IPS-18a (cell line): ENCODE data around the gene DLG2.
"Not testable (repeated sequence)": the region's sequence is repeated elsewhere in the genome, so short reads cannot be mapped to it uniquely, and the experiment has no call there.

Experiments
- H3K27ac ChIP-seq: one replicate; pipeline ENCODE4 v1.5.1; 2013; ENCODE audit warnings: low read length
- H3K27me3 ChIP-seq: one replicate; pipeline ENCODE4 v1.6.1; 2013; ENCODE audit warnings: mild to moderate bottlenecking, low read length; ENCODE audit not compliant: control insufficient read depth, insufficient read depth
- H3K36me3 ChIP-seq: one replicate; pipeline ENCODE4 v1.6.1; 2013; ENCODE audit warnings: low read depth, low read length; ENCODE audit not compliant: control insufficient read depth
- H3K4me1 ChIP-seq: one replicate; pipeline ENCODE4 v1.6.1; 2013; ENCODE audit warnings: low read depth, low read length; ENCODE audit not compliant: control insufficient read depth
- H3K4me3 ChIP-seq: one replicate; pipeline ENCODE4 v1.5.1; 2013; ENCODE audit warnings: low read length
- H3K9ac ChIP-seq: one replicate; pipeline ENCODE4 v1.6.1; 2013; ENCODE audit warnings: mild to moderate bottlenecking, low read length, moderate library complexity
- H3K9me3 ChIP-seq: one replicate; pipeline ENCODE4 v1.6.1; 2013; ENCODE audit warnings: low read depth, low read length; ENCODE audit not compliant: control insufficient read depth

DLG2 gene

DNA sequence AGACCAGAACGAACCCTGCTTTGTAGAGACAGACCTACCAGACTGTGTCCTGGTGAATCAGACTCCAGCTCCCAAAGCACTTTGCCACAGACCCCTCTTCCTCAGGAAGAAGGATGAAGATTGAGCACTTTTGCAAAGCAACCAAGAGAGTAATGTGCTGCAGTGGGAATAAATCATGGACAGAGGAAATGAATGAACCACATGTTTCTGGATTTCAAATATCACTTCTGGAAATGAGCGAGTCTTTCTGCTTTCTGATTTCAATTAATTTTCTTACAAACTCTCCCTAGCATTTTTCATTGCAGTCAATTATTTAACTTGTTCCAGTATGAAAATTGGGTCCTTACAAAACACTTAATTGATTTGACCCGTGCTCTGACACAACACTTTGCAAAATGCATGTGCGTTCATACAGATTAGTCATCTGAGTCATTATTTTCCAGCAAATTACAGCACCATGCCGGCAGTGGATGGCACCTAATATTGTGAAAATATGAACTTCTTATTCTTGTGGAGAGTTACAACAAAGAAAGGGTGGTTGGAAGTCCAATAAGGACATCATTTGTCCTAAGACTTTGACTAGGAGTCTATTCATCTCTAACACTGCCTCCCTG, 2025.1 kb downstream of the DLG2 start:
- no peaks in the 10 kb centered on the region for H3K36me3 ChIP-seq
- H3K27me3 ChIP-seq, result no peaks in the 10 kb centered on the region
- no peak overlapping the region for H3K9ac ChIP-seq
- H3K9me3 ChIP-seq, result no peaks in the 10 kb centered on the region
- no peak overlapping the region for H3K27ac ChIP-seq
- H3K4me1 ChIP-seq, result no peaks in the 10 kb centered on the region
- no peak overlapping the region for H3K4me3 ChIP-seq

DNA sequence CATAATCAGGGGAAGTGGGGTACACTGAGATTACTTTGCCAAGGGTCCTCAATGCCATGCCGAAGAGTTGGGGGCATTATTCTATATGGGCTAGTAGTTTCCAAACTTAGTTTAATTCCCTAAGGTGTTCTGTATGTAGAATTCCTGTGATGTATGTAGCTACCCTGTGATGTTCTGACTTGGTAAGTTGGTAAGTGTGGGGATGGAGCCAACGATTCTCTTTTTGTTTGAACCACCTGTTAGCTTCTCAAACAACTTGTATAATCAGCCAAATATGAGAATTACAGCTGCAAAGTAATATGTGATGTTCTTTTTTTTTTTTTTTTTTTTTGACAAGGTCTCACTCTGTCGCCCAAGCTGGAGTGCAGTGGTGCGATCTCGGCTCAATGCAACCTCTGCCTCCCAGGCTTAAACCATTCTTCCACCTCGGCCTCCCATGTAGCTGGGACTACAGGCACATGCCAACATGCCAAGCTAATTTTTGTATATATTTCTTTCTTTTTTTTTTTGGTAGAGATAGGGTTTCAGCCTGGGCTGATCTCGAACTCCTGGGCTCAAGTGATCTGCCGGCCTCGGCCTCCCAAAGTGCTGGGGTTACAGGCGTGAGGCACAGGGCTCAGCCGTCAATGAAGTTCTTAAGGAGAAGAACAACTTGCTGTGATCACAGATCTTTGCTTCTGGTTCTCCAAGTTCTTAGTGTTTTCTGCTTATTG, 2025.8 kb downstream of the DLG2 start:
- Histone ChIP-seq H3K27me3 (no peaks in the 10 kb centered on the region), H3K4me1 (no peaks in the 10 kb centered on the region), H3K4me3 (no peak overlapping the region), H3K27ac (no peak overlapping the region), H3K9me3 (no peaks in the 10 kb centered on the region), H3K36me3 (no peaks in the 10 kb centered on the region), H3K9ac (no peak overlapping the region)

DNA sequence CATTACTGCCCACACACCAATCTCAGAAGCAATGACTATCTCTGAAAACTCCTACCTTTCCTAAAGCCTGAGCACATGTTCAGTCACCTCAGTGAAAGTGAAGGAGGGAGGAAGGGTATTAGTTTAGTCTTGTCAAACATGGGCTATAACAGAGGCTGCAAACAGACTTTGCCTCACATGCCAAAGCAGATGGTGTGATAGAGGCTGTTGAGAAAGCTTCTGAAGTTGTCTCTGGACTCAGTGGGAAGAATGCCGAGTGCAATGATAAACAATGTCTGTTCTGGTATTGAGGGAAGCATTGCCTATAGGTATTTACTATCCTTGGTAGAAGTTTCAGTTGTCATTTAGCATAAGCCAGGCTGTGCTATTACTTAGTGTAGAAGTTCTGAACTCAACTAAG, 2026.5 kb downstream of the DLG2 start:
- no peaks in the 10 kb centered on the region for H3K27me3 ChIP-seq
- no peaks in the 10 kb centered on the region for H3K4me1 ChIP-seq
- H3K9me3 ChIP-seq, result no peaks in the 10 kb centered on the region
- H3K9ac ChIP-seq, result no peak overlapping the region
- H3K36me3 ChIP-seq, result no peaks in the 10 kb centered on the region
- H3K4me3 ChIP-seq, result no peak overlapping the region
- no peak overlapping the region for H3K27ac ChIP-seq

DNA sequence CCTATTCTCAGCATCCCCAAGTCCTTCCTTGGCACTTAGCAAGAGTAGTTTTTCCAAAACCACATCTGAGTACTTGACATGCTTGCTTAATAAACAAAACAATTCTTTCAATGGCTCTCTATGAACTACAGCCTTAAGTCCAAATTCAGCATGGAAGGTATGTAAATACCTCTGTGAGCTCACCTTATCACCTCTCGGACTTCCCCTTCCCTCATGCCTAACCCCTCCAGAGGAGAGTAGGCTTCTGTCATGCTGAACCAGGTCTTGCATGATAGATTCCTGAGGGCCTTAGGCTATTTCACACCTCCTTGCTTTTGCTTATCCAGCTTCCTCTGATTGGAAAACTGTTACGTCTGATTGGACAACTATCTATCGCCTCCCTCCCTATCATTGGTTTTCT, 2028.1 kb downstream of the DLG2 start:
- no peaks in the 10 kb centered on the region for H3K27me3 ChIP-seq
- H3K9ac ChIP-seq, result no peak overlapping the region
- no peaks in the 10 kb centered on the region for H3K4me1 ChIP-seq
- H3K9me3 ChIP-seq, result no peaks in the 10 kb centered on the region
- no peaks in the 10 kb centered on the region for H3K36me3 ChIP-seq
- H3K4me3 ChIP-seq, result no peak overlapping the region
- no peak overlapping the region for H3K27ac ChIP-seq

DNA sequence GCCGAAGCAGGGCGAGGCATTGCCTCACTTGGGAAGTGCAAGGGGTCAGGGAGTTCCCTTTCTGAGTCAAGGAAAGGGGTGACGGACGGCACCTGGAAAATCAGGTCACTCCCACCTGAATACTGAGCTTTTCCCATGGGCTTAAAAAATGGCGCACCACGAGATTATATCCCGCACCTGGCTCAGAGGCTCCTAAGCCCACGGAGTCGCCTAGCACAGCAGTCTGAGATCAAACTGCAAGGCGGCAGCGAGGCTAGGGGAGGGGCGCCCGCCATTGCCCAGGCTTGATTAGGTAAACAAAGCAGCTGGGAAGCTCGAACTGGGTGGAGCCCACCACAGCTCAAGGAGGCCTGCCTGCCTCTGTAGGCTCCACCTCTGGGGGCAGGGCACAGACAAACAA, 2039.3 kb downstream of the DLG2 start:
- not testable (repeated sequence) for H3K4me1 ChIP-seq, H3K27me3 ChIP-seq, H3K36me3 ChIP-seq, H3K27ac ChIP-seq, H3K9me3 ChIP-seq
- peak overlapping the region; percentile 61 for H3K4me3 ChIP-seq
- H3K9ac ChIP-seq, result peak overlapping the region; percentile 50

DNA sequence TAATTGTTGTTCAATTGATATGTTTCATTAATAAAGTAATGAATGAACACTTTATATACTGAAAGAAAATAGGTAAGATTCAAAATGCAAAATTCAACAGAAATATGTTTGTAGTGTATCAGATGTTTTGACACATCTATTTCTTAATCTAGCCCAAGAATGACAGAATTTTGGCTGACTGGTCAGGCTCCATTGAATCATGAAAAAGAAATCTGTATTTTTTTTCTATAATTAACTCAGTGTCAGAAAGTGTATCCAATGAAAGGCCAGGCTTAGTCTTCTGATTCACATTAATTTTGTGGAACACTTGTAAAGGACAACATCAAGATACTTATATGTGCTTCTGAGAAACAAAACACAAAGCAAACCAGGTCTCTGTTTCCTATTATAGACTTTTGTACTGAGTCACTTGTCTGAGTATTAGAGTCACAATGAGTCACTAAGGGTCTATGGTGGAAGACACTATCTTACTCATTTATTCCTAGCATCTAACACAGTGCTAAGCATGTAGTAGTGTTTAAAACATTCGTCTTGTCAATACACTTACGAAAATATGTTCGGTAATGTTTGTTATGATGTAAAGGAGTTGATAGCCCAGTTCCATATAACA, 2043.3 kb downstream of the DLG2 start:
- peaks cover 1% of the 10 kb centered on the region for H3K4me1 ChIP-seq
- H3K9me3 ChIP-seq, result no peaks in the 10 kb centered on the region
- H3K27me3 ChIP-seq, result no peaks in the 10 kb centered on the region
- no peak overlapping the region for H3K27ac ChIP-seq
- H3K4me3 ChIP-seq, result no peak overlapping the region
- no peak overlapping the region for H3K9ac ChIP-seq
- H3K36me3 ChIP-seq, result no peaks in the 10 kb centered on the region

DNA sequence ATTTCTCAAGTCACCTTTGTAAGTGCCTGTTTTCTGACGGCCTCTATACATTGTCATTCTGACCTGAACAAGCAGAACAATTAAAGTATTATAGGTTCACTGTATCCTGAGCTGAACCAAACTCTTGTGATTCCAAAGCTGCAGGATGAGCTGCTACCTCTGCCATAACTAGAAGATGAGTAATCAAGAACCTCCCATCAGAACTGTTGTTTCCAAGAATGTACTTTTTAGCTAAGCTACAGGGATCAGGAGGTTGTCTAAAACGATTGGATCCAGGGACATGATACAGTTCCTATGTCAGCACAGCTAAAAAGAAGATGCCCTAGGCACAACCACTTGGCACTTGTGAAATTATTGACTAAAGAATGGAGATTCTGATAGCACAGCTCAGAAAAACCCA, 2052.6 kb downstream of the DLG2 start:
- no peak overlapping the region for H3K27ac ChIP-seq
- H3K4me1 ChIP-seq, result peaks cover 9% of the 10 kb centered on the region

DNA sequence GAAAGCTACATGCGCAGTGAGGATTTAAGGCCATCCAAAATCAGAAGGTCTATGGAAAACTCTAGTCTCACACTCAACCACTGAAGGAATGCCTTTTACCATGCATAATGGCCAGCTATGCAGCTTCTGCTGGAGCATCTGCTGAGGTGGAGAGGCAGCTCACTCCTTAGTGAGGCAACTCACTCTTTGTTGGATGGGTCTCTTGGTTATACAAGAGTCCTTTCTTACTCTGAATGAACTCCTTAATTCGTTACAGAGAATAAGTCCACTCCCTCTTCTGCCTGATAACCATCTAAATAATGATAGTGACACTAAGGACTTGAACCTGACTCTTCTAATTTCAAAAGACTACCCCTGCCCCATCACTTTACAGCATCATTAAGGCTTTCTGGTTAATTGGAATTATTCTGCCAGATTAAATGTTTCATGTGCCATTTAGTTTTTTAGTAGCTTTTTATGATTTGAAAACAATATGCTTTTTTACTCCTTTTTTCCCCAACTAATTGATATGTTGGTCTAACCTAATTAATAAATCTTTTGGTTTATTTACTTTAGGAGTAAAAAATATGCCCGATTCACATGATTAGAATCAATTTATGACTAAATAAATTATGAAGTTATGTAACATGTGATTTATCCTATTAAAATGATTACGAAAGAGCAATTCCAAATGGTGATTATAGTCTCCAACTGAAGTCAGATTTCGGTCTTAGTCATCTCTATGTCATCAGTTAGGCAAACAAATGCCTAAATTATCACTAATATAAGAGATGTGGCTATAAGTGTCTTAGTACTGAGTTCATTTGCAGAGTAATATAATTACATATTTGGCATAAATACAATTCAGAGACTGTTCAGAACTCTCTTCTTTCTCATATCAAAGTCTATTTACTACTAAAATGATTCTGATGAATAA, 2054.3 kb downstream of the DLG2 start:
- Histone ChIP-seq H3K9ac (no peak overlapping the region), H3K27me3 (no peaks in the 10 kb centered on the region), H3K27ac (no peak overlapping the region), H3K4me3 (no peak overlapping the region), H3K36me3 (no peaks in the 10 kb centered on the region), H3K9me3 (no peaks in the 10 kb centered on the region), H3K4me1 (peaks cover 5% of the 10 kb centered on the region)

More for the DNA sequence above, 2052.6 kb downstream of the DLG2 start:
- H3K9ac ChIP-seq, result no peak overlapping the region
- no peaks in the 10 kb centered on the region for H3K36me3 ChIP-seq
- H3K27me3 ChIP-seq, result no peaks in the 10 kb centered on the region
- H3K4me3 ChIP-seq, result no peak overlapping the region
- no peaks in the 10 kb centered on the region for H3K9me3 ChIP-seq

DNA sequence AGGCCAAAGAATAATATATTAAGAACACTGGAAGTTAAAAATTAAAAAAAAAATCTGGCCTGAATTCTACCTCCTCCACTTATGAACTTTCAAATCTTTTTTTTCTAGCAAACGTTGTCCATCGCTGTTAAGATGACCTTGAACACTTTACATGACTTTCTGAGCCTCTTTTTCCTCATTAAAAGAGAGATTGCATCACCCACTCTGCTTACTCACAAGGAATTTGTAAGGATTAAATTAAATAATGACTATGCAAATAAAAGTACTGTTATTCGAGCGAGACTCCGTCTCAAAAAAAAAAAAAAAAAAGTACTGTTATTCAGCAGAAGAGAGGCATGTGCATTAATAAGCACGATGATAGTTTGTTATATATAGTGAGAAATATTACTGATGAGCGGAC, 2055.8 kb downstream of the DLG2 start:
- peaks cover 5% of the 10 kb centered on the region for H3K4me1 ChIP-seq
- no peaks in the 10 kb centered on the region for H3K36me3 ChIP-seq
- H3K27ac ChIP-seq, result no peak overlapping the region
- H3K9me3 ChIP-seq, result no peaks in the 10 kb centered on the region
- no peak overlapping the region for H3K4me3 ChIP-seq
- no peaks in the 10 kb centered on the region for H3K27me3 ChIP-seq
- H3K9ac ChIP-seq, result no peak overlapping the region

DNA sequence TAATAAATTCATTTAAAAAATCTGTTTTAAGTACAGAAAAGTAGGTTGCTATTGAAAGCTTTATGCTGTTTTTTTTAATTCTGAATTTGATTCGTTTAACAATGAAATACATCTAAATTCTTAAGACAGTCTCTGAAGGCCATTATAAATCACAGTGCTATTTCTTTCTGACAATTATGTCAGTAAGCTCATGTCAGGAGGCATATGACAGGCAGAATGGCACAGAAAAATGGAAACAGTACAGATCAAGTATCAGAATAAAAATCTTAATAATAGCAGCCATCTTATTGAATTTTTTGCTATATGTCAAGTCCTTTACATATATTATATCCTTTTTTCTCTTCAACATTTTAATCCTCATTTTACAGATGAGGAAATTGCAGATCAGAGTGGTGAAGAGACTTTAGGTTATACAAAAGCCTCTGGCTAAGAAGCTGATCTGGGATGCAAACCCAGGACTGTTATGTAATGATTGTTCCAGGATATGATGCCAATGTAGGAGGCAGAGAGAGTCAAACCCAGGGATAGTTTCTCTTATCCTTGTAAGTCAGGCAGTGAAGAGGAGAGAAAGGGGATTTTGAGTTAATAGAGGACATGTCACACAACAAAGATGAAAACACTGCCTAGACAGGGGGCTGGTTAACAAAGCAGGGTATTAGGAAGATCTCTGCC, 2057.9 kb downstream of the DLG2 start:
- Histone ChIP-seq H3K36me3 (no peaks in the 10 kb centered on the region), H3K4me3 (no peak overlapping the region), H3K9ac (no peak overlapping the region), H3K27me3 (no peaks in the 10 kb centered on the region), H3K27ac (no peak overlapping the region), H3K4me1 (peaks cover 5% of the 10 kb centered on the region), H3K9me3 (no peaks in the 10 kb centered on the region)

DNA sequence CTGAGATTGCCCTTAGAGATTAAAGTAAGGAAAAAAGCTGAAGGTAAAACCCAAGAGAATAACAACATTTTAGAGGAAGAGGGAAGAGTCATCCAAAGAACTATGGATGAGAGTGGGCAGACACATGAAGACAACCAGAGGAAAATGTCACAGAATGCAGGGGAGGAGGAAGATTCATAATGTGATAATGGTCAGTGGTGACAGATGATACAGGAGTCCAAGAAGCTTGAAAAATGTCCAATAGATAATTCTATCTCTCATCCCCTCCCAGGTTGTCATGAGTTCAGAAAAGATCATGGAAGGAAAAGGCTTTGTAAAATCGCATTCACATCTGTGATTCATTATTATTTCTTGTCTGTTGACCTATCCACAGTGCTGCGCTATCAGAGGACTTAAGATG, 2058.6 kb downstream of the DLG2 start:
- H3K27ac ChIP-seq, result no peak overlapping the region
- peaks cover 5% of the 10 kb centered on the region for H3K4me1 ChIP-seq
- no peaks in the 10 kb centered on the region for H3K36me3 ChIP-seq
- H3K4me3 ChIP-seq, result no peak overlapping the region
- no peaks in the 10 kb centered on the region for H3K9me3 ChIP-seq
- H3K9ac ChIP-seq, result no peak overlapping the region
- H3K27me3 ChIP-seq, result no peaks in the 10 kb centered on the region
